Keratinocyte (primary cell): Measurements from ENCODE around the gene RNF31. TPM values are rescaled to one million over a fixed set of nuclear protein-coding genes. Genes with fewer than 3 reads are reported as not detected.

ENCODE experiments used
- DNase-seq: peaks from one replicate; pipeline ENCODE4 v3.0.0-alpha.2; 2011; ENCODE audit warnings: low read depth, missing footprints, low spot score
- FAIRE-seq: peaks from 2 replicates; lab custom pipeline; 2011; peaks lifted over from hg19 to GRCh38; lab: Jason Lieb, UNC
- H2AFZ ChIP-seq: 2 replicates; pipeline ENCODE4 v1.6.0; 2012; ENCODE audit warnings: low read length, control low read depth, inconsistent platforms; ENCODE audit not compliant: control insufficient read depth
- H3K27ac ChIP-seq: 2 replicates; pipeline ENCODE4 v1.5.1; 2011; ENCODE audit warnings: low read length; ENCODE audit not compliant: control insufficient read depth, insufficient read depth
- H3K27me3 ChIP-seq: 3 replicates; pipeline ENCODE4 v1.6.0; 2011; ENCODE audit warnings: low read length; ENCODE audit not compliant: control insufficient read depth, insufficient read depth; ENCODE audit errors: extremely low read depth
- H3K36me3 ChIP-seq, 2 experiments: 2 replicates in 1 of 2; 3 replicates in 1 of 2; pipeline ENCODE4 v1.5.1; 2011; ENCODE audit warnings: low read length in 2 of 2, mild to moderate bottlenecking in 1 of 2; ENCODE audit not compliant: control insufficient read depth in 2 of 2, insufficient read depth in 2 of 2; ENCODE audit errors: extremely low read depth in 1 of 2
- H3K4me1 ChIP-seq: 3 replicates; pipeline ENCODE4 v1.5.1; 2011; ENCODE audit warnings: low read length; ENCODE audit not compliant: control insufficient read depth, insufficient read depth; ENCODE audit errors: extremely low read depth
- H3K4me2 ChIP-seq: 3 replicates; pipeline ENCODE4 v1.6.0; 2011; ENCODE audit warnings: low read depth, low read length; ENCODE audit not compliant: control insufficient read depth, insufficient read depth; ENCODE audit errors: extremely low read depth
- H3K4me3 ChIP-seq, 3 experiments: fragments of 200-600 bp in 1 of 3; sonication (generic) in 1 of 3; 2 replicates in 2 of 3; 3 replicates in 1 of 3; pipeline ENCODE4 v1.5.1; 2011 to 2016; ENCODE audit warnings: low read length in 3 of 3, mild to moderate bottlenecking in 3 of 3, control low read depth in 2 of 3, inconsistent platforms in 1 of 3, low read depth in 1 of 3, mixed read lengths in 1 of 3, mixed run types in 1 of 3, moderate library complexity in 1 of 3; ENCODE audit not compliant: control insufficient read depth in 2 of 3, insufficient read depth in 2 of 3; ENCODE audit errors: extremely low read depth in 1 of 3
- H3K79me2 ChIP-seq: 2 replicates; pipeline ENCODE4 v1.6.0; 2012; ENCODE audit warnings: low read length; ENCODE audit not compliant: control insufficient read depth, insufficient read depth
- H3K9ac ChIP-seq: 3 replicates; pipeline ENCODE4 v1.6.0; 2011; ENCODE audit warnings: low read length; ENCODE audit not compliant: control insufficient read depth, insufficient read depth; ENCODE audit errors: extremely low read depth
- H3K9me1 ChIP-seq: 3 replicates; pipeline ENCODE4 v1.6.0; 2011; ENCODE audit warnings: low read length; ENCODE audit not compliant: control insufficient read depth, insufficient read depth; ENCODE audit errors: extremely low read depth
- H3K9me3 ChIP-seq: 2 replicates; pipeline ENCODE4 v1.5.1; 2012; ENCODE audit warnings: low read depth, low read length; ENCODE audit not compliant: control insufficient read depth
- H4K20me1 ChIP-seq: 3 replicates; pipeline ENCODE4 v1.6.0; 2011; ENCODE audit warnings: low read length; ENCODE audit not compliant: control insufficient read depth, insufficient read depth; ENCODE audit errors: extremely low read depth
- EZH2 ChIP-seq: IDR thresholded peaks from one replicate; pipeline ENCODE4 v1.6.1; 2012; ENCODE audit warnings: inconsistent platforms, mild to moderate bottlenecking, low read length, moderate library complexity
- dilution Hi-C: fragments of 300-500 bp; cut with MboI; formaldehyde crosslinking; loops from one replicate; pipeline ENCODE4 v1.7.0; 2020; ENCODE audit warnings: low sequenced_read_pairs; ENCODE audit not compliant: extremely low pct_ligation_motif_present
- polyA plus RNA-seq, 5 experiments: library from polyadenylated mRNA; depleted of rRNA in 3 of 5; stranded (reverse) in 3 of 5; stranded (forward) in 1 of 5; unstranded in 1 of 5; fragments of >200 nt; gene quantifications; 1 replicate in 1 of 5; 2 replicates in 3 of 5; 3 replicates in 1 of 5; pipeline versions ENCODE4 v1.2.1 to v1.2.3, GENCODE V29; 2011 to 2012; ENCODE audit warnings: missing spikeins in 2 of 5, low read depth in 1 of 5, low replicate concordance in 1 of 5
- TF ChIP-seq, protein P1 (sequence below), 3 experiments: IDR thresholded peaks in 1 of 3; conservative IDR thresholded peaks in 1 of 3; optimal IDR thresholded peaks in 1 of 3; 2 replicates in 2 of 3; 3 replicates in 1 of 3; pipeline versions ENCODE3 to v1.5.1; 2011; ENCODE audit warnings: low read length in 3 of 3, mild to moderate bottlenecking in 3 of 3, moderate library complexity in 2 of 3, control low read depth in 1 of 3, inconsistent platforms in 1 of 3; ENCODE audit not compliant: insufficient read depth in 2 of 3; ENCODE audit errors: extremely low read depth in 1 of 3

Gene RNF31
- polyA plus RNA-seq, 1 donor (not counting 4 experiments of a cell fraction or from before 2014, with no cell fraction given): 17.4 TPM

DNA sequence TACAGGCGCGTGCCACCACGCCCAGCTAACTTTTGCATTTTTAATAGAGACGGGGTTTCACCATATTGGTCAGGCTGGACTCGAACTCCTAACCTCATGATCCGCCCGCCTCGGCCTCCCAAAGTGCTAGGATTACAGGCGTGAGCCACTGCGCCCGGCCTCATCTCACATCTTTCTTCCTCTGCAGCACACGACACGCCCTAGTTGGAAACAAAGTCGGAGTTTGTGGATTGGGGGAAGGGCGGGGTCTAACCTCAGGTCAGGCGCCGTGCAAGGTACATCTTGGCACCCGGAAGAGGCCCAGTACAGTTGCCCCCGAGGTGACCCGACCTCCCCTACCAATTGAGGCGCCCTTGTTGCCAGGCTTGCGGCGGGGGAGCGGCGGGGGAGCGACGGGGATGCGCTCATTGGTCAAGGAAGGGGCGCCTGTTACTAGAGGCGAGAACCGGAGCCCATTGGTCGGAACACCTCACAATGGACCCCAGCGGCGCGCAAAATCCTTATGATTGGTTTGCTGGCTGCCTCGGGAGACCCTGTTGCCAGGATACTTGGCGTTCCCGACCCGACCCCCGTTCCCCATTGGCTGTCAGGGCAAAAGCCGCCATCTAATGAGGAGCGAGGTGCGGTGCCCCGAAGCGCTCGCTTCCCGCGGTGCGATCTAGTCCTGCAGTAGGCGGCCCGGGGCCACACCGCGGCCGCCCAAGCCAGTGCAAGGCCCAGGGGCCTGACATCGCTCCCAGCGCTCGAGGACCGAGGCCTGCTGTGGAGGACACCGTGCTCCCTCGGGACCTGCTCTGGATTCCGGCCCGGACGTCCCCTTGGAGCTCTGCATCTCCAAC is 24.3 kb downstream of the RNF31 start, which contains the start of gene REC8:
Gene REC8, plus strand, starts transcription at position 659 of the 839 bp plus-strand sequence. CDS start 473 bp downstream, outside the sequence.
- Histone ChIP-seq H3K36me3 (peaks cover 9 to 31% of the 10 kb centered on the region in 2 experiments), H3K4me2 (no peak within 1 kb of the TSS), H3K27me3 (no peaks in the 10 kb centered on the region), H4K20me1 (no peaks in the 10 kb centered on the region), H2AFZ (no peak within 1 kb of the TSS), H3K9ac (no peak within 1 kb of the TSS), H3K79me2 (no peaks in the 10 kb centered on the region), H3K9me1 (no peaks in the 10 kb centered on the region), H3K4me3 (no peak within 1 kb of the TSS), H3K27ac (no peak within 1 kb of the TSS), H3K9me3 (no peaks in the 10 kb centered on the region), H3K4me1 (no peaks in the 10 kb centered on the region)
- DNase-seq (no peak), FAIRE-seq (no peak)
- TF ChIP-seq, protein P1, sequence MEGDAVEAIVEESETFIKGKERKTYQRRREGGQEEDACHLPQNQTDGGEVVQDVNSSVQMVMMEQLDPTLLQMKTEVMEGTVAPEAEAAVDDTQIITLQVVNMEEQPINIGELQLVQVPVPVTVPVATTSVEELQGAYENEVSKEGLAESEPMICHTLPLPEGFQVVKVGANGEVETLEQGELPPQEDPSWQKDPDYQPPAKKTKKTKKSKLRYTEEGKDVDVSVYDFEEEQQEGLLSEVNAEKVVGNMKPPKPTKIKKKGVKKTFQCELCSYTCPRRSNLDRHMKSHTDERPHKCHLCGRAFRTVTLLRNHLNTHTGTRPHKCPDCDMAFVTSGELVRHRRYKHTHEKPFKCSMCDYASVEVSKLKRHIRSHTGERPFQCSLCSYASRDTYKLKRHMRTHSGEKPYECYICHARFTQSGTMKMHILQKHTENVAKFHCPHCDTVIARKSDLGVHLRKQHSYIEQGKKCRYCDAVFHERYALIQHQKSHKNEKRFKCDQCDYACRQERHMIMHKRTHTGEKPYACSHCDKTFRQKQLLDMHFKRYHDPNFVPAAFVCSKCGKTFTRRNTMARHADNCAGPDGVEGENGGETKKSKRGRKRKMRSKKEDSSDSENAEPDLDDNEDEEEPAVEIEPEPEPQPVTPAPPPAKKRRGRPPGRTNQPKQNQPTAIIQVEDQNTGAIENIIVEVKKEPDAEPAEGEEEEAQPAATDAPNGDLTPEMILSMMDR (optimal IDR thresholded peaks at IDR 0.05 in 1 of 3, IDR thresholded peaks at IDR 0.05 in 1 of 3, conservative IDR thresholded peaks at IDR 0.05 in 1 of 3; ENCODE audit: extremely low read depth in 1 of 3, insufficient read depth in 2 of 3, low read length in 3 of 3): no peak
- no peak for TF ChIP-seq EZH2
- dilution Hi-C loops: no loop called here

DNA sequence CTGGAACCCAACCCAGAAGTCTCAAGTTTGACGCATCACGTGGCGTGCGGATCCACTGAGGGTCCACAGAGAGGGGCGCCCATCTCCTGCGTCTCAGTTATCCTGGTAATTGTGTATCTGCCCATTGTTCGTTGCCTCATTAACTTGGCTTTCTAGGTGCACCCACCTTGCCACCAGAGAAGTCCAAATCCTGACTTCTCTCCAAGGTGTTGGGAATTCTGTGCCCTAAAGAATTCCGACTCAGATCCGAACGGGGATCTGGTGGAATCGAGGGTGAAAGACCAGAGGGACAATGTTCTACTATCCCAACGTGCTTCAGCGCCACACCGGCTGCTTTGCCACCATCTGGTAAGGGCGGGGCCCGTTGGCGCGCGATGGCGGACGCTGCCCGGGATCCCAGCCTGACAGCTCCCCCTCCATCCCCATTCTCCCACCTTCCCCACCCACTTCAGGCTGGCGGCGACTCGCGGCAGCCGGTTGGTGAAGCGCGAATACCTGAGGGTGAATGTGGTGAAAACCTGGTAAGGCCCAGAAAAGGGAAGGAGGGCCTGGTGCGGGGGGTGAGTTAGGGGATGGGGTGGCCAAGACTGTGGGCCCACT is 25.1 kb downstream of the RNF31 start:
- Histone ChIP-seq H3K79me2 (no peaks in the 10 kb centered on the region), H4K20me1 (no peaks in the 10 kb centered on the region), H3K9ac (no peak overlapping the region), H3K4me2 (no peak overlapping the region), H3K4me3 (no peak overlapping the region), H3K27me3 (no peaks in the 10 kb centered on the region), H3K36me3 (peaks cover 9 to 34% of the 10 kb centered on the region in 2 experiments), H3K27ac (no peak overlapping the region), H3K9me3 (no peaks in the 10 kb centered on the region), H3K4me1 (no peaks in the 10 kb centered on the region), H2AFZ (no peak overlapping the region), H3K9me1 (no peaks in the 10 kb centered on the region)
- DNase-seq: no peak
- no peak for TF ChIP-seq EZH2
- TF ChIP-seq, protein P1 (optimal IDR thresholded peaks at IDR 0.05 in 1 of 3, IDR thresholded peaks at IDR 0.05 in 1 of 3, conservative IDR thresholded peaks at IDR 0.05 in 1 of 3; ENCODE audit: extremely low read depth in 1 of 3, insufficient read depth in 2 of 3, low read length in 3 of 3): no peak
- FAIRE-seq: no peak
- dilution Hi-C loops: no loop called here
